IMR-90 (cell line): ENCODE measurements around the gene FOXP1. TPM values are rescaled to one million over a fixed set of nuclear protein-coding genes. Genes with fewer than 3 reads are reported as not detected.

Source experiments
- ATAC-seq: fragments of 200-7000 bp; cut with Tn5 transposase; 2 replicates; pipeline ENCODE4 v1.9.1; 2020; ENCODE audit warnings: low read depth, mild to moderate bottlenecking, moderate library complexity
- BruUV-seq: library from RNA; stranded (reverse); fragments of 400-500 nt; replicated peaks from 2 replicates; lab custom pipeline; 2021; lab: Mats Ljungman, UMichigan
- CTCF ChIA-PET: fragments of 300-600 bp; formaldehyde crosslinking; extraction: SDS; loops from one replicate; lab custom pipeline; 2021; ENCODE audit warnings: antibody characterized with exemption; lab: Yijun Ruan, JAX
- POLR2A ChIA-PET: fragments of 300-600 bp; sonication (Branson Sonifier 250); formaldehyde crosslinking; loops from one replicate; lab custom pipeline; 2022; ENCODE audit warnings: antibody characterized with exemption; ENCODE audit not compliant: unreplicated experiment; lab: Charles Lee
- DNase-seq: peaks from one replicate; pipeline ENCODE4 v3.0.0; 2013
- H2AFZ ChIP-seq: replicated peaks from 2 replicates; pipeline ENCODE3; 2013; ENCODE audit warnings: low read length, mild to moderate bottlenecking; ENCODE audit not compliant: poor library complexity
- H2AK5ac ChIP-seq: 2 replicates; pipeline ENCODE4 v1.6.1; 2013; ENCODE audit warnings: low read depth, low read length, inconsistent platforms
- H2AK9ac ChIP-seq: replicated peaks from 2 replicates; pipeline ENCODE3; 2013; ENCODE audit warnings: mild to moderate bottlenecking, low read depth, low read length, moderate library complexity; ENCODE audit not compliant: poor library complexity
- H2BK120ac ChIP-seq: 2 replicates; pipeline ENCODE4 v1.6.1; 2013; ENCODE audit warnings: low read depth, low read length, inconsistent platforms
- H2BK15ac ChIP-seq: 3 replicates; pipeline ENCODE4 v1.6.1; 2013; ENCODE audit warnings: low read depth, low read length, inconsistent platforms
- H2BK20ac ChIP-seq: 2 replicates; pipeline ENCODE4 v1.6.1; 2013; ENCODE audit warnings: low read depth, mild to moderate bottlenecking, inconsistent platforms, low read length, moderate library complexity
- H2BK5ac ChIP-seq: 2 replicates; pipeline ENCODE4 v1.6.1; 2013; ENCODE audit warnings: mild to moderate bottlenecking, low read depth, low read length, inconsistent platforms; ENCODE audit not compliant: poor library complexity, severe bottlenecking
- H3K14ac ChIP-seq: replicated peaks from 2 replicates; pipeline ENCODE4 v1.6.1; 2013; ENCODE audit warnings: low read depth, low read length, inconsistent platforms
- H3K18ac ChIP-seq: 2 replicates; pipeline ENCODE4 v1.6.1; 2013; ENCODE audit warnings: low read depth, low read length, control low read depth
- H3K23ac ChIP-seq: 2 replicates; pipeline ENCODE4 v1.6.1; 2013; ENCODE audit warnings: low read depth, low read length, inconsistent platforms
- H3K27ac ChIP-seq: 2 replicates; pipeline ENCODE4 v1.5.1; 2013; ENCODE audit warnings: mild to moderate bottlenecking, control low read depth, low read length; ENCODE audit not compliant: insufficient read depth
- H3K27me3 ChIP-seq: 2 replicates; pipeline ENCODE4 v1.6.1; 2013; ENCODE audit warnings: low read length; ENCODE audit not compliant: control insufficient read depth, insufficient read depth
- H3K36me3 ChIP-seq: 2 replicates; pipeline ENCODE4 v1.6.1; 2013; ENCODE audit warnings: low read length, mixed read lengths; ENCODE audit not compliant: control insufficient read depth, insufficient read depth
- H3K4ac ChIP-seq: 2 replicates; pipeline ENCODE4 v1.6.1; 2013; ENCODE audit warnings: low read depth, low read length, inconsistent platforms
- H3K4me1 ChIP-seq: 2 replicates; pipeline ENCODE4 v1.6.1; 2013; ENCODE audit warnings: low read length, mixed read lengths; ENCODE audit not compliant: control insufficient read depth, insufficient read depth
- H3K4me2 ChIP-seq: 2 replicates; pipeline ENCODE4 v1.6.1; 2013; ENCODE audit warnings: low read depth, mild to moderate bottlenecking, control low read depth, low read length, moderate library complexity
- H3K4me3 ChIP-seq: 2 replicates; pipeline ENCODE4 v1.5.1; 2013; ENCODE audit warnings: low read depth, mild to moderate bottlenecking, control low read depth, low read length, moderate library complexity; ENCODE audit not compliant: insufficient read depth
- H3K56ac ChIP-seq: 2 replicates; pipeline ENCODE4 v1.6.1; 2013; ENCODE audit warnings: low read length, inconsistent platforms; ENCODE audit not compliant: insufficient read depth; ENCODE audit errors: extremely low read depth
- H3K79me1 ChIP-seq, 2 experiments: 2 replicates each; pipeline ENCODE4 v1.6.1; 2013; ENCODE audit warnings: low read length in 2 of 2, inconsistent platforms in 1 of 2, low read depth in 1 of 2
- H3K9ac ChIP-seq: 2 replicates; pipeline ENCODE4 v1.6.1; 2013; ENCODE audit warnings: low read depth, low read length, control low read depth
- H3K9me1 ChIP-seq: 2 replicates; pipeline ENCODE4 v1.6.1; 2013; ENCODE audit warnings: low read length, inconsistent platforms; ENCODE audit not compliant: insufficient read depth
- H3K9me3 ChIP-seq: 2 replicates; pipeline ENCODE4 v1.6.1; 2013; ENCODE audit warnings: low read length; ENCODE audit not compliant: control insufficient read depth, insufficient read depth
- H4K20me1 ChIP-seq: 2 replicates; pipeline ENCODE4 v1.6.1; 2013; ENCODE audit warnings: low read length, inconsistent platforms; ENCODE audit not compliant: insufficient read depth
- H4K5ac ChIP-seq: 2 replicates; pipeline ENCODE4 v1.6.1; 2013; ENCODE audit warnings: mild to moderate bottlenecking, low read depth, low read length, control low read depth
- H4K8ac ChIP-seq, 2 experiments: 2 replicates each; pipeline ENCODE4 v1.6.1; 2013; ENCODE audit warnings: low read depth in 2 of 2, low read length in 2 of 2, control low read depth in 1 of 2, inconsistent platforms in 1 of 2
- H4K91ac ChIP-seq: 2 replicates; pipeline ENCODE4 v1.6.1; 2013; ENCODE audit warnings: low read depth, low read length, inconsistent platforms; ENCODE audit not compliant: insufficient read depth
- BHLHE40 ChIP-seq: fragments of 150-350 bp; IDR thresholded peaks from 2 replicates; pipeline ENCODE4 v1.6.1; 2016; ENCODE audit warnings: mild to moderate bottlenecking, low read depth, low read length
- POLR2A ChIP-seq: IDR thresholded peaks from 2 replicates; pipeline ENCODE4 v1.6.1; 2012; ENCODE audit warnings: mild to moderate bottlenecking, low read depth, low read length
- RCOR1 ChIP-seq: IDR thresholded peaks from 2 replicates; pipeline ENCODE4 v1.6.1; 2012; ENCODE audit warnings: mild to moderate bottlenecking, low read length, improper control_type of control experiment; ENCODE audit not compliant: insufficient replicate concordance
- WGBS, 2 experiments: methylation state at CpG; one replicate each; pipeline versions ENCODE4 v1.1.5 to v1.1.7; 2013; ENCODE audit warnings: missing lambda C conversion rate in 2 of 2; ENCODE audit not compliant: insufficient read length in 1 of 2; ENCODE audit errors: extremely low coverage in 2 of 2; 5-methylcytosine and 5-hydroxymethylcytosine counted together
- dilution Hi-C: fragments of 300-500 bp; cut with HindIII; formaldehyde crosslinking; loops from one replicate; pipeline ENCODE4 v1.14.3; 2018; ENCODE audit warnings: low sequenced_read_pairs; ENCODE audit not compliant: unreplicated experiment
- in situ Hi-C: fragments of 300-500 bp; cut with MboI; formaldehyde crosslinking; loops from 3 replicates; pipeline ENCODE4 v1.14.3; 2019; ENCODE audit warnings: low sequenced_read_pairs, inconsistent platforms, mixed read lengths
- intact Hi-C: fragments of 100-400 bp; cut with micrococcal nuclease; formaldehyde crosslinking; loops from 2 replicates; pipeline ENCODE4 v1.10.0; 2022
- polyA plus RNA-seq, 3 experiments: library from polyadenylated mRNA; depleted of rRNA; stranded (reverse); fragments of >200 nt; gene quantifications; 2 replicates each; pipeline ENCODE4 v1.2.3, GENCODE V29; 2012; ENCODE audit warnings: low replicate concordance in 1 of 3
- total RNA-seq: library from RNA; depleted of rRNA; stranded (reverse); fragments of >200 nt; gene quantifications from 2 replicates; pipeline ENCODE4 v1.2.3, GENCODE V29; 2012
- TF ChIP-seq, protein P1 (sequence below): fragments of 150-350 bp; IDR thresholded peaks from 2 replicates; pipeline ENCODE4 v1.6.1; 2016; ENCODE audit warnings: low read depth, mild to moderate bottlenecking, low read length, moderate library complexity, borderline replicate concordance

Gene FOXP1
- total and polyA plus RNA-seq, 2 of the 4 experiments (the other 2 are of a cell fraction), result 37.0 to 132 TPM

DNA sequence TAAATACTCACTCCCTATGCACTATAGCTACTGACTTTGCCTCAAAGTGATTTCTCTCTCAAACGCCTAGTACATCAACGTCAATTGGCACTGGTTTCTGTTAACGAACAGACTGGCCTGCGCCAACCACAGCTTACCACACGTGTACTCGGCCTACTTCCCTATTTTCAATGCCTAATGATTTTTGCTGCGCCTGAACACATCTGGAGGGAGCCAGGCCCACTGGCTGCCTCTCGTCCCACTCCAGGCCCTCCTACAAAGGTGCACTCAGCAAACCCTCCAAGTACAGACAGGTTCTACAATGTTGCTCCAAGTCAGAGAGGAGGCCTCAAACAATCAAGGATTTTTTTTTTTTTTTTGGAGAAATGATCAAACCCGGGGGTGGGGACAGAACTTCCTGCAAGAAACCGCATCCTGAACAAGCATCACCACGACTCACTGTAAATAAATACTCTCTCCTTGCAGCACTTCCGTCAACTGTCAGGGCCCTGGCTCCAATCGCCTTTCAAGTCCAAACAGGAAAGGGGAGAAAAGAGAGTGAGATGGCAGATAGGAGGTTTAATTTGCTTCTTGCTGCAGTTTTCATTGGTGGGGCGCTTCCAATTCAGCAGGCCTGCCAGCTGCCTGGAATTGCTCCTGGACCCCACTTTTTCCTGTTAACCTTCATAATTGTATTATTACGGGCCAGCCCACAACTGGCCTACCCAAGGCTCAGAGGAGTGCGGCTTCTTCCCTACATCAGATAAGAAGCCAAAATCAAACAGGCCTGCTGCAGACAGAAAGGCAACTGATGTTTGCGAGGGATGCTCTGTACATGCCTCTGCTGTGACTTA, 139.3 kb downstream of the FOXP1 start:
- Histone ChIP-seq H2BK15ac (peak overlapping the region; percentile 97; the same call in 2 of the 3 replicates), H3K56ac (peak overlapping the region; percentile 18), H2BK120ac (peak overlapping the region; percentile 89), H3K9me3 (no peaks in the 10 kb centered on the region), H4K20me1 (no peaks in the 10 kb centered on the region), H2AK9ac (no peak overlapping the region), H3K27ac (peak overlapping the region; percentile 74), H4K91ac (peak overlapping the region; percentile 84), H3K4me2 (peak overlapping the region; percentile 35; the same call in 1 of the 2 replicates), H3K14ac (peak overlapping the region; percentile 53), H3K4me1 (peaks cover 33% of the 10 kb centered on the region), H3K23ac (peak overlapping the region; percentile 84), H4K8ac (peak overlapping the region; percentile 82 to 85), H4K5ac (peak overlapping the region; percentile 81), H3K4ac (peak overlapping the region; percentile 89), H3K4me3 (no peak overlapping the region), H2BK20ac (peak overlapping the region; percentile 86), H3K9me1 (peaks cover 31% of the 10 kb centered on the region), H2AK5ac (peak overlapping the region; percentile 97), H3K18ac (peak overlapping the region; percentile 79), H3K79me1 (peaks cover 16 to 68% of the 10 kb centered on the region in 2 experiments), H3K36me3 (no peaks in the 10 kb centered on the region), H2BK5ac (peak overlapping the region; percentile 81), H3K27me3 (no peaks in the 10 kb centered on the region), H2AFZ (peak overlapping the region; percentile 86), H3K9ac (peak overlapping the region; percentile 37; the same call in 1 of the 2 replicates)
- WGBS, 2 experiments, result 66% methylated on average over 7 of the region's 17 CpGs; no CpG with 5 or more reads in 1 of the 2 experiments
- ChIA-PET POLR2A (no interaction called here), CTCF (no interaction called here)
- DNase-seq, result peak; percentile 90
- no TSS peak for BruUV-seq
- in situ Hi-C loops (no loop called here), dilution Hi-C loops (no loop called here), intact Hi-C loops (no loop called here)
- peak; percentile 70 for ATAC-seq
- TF ChIP-seq BHLHE40 (no peak), RCOR1 (no peak), POLR2A (no peak)
- TF ChIP-seq, protein P1, sequence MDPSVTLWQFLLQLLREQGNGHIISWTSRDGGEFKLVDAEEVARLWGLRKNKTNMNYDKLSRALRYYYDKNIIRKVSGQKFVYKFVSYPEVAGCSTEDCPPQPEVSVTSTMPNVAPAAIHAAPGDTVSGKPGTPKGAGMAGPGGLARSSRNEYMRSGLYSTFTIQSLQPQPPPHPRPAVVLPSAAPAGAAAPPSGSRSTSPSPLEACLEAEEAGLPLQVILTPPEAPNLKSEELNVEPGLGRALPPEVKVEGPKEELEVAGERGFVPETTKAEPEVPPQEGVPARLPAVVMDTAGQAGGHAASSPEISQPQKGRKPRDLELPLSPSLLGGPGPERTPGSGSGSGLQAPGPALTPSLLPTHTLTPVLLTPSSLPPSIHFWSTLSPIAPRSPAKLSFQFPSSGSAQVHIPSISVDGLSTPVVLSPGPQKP, result no peak
